HG03565 (cell line): ENCODE measurements around the gene QSER1.
"Not testable (repeated sequence)": the region's sequence is repeated elsewhere in the genome, so short reads cannot be mapped to it uniquely, and the experiment has no call there.

ENCODE experiments used
- ATAC-seq: cut with Tn5 transposase; IDR thresholded peaks from one replicate; pipeline ENCODE4 v1.9.1; 2021; ENCODE audit warnings: mild to moderate bottlenecking, moderate library complexity; ENCODE audit not compliant: unreplicated experiment

Gene QSER1

DNA sequence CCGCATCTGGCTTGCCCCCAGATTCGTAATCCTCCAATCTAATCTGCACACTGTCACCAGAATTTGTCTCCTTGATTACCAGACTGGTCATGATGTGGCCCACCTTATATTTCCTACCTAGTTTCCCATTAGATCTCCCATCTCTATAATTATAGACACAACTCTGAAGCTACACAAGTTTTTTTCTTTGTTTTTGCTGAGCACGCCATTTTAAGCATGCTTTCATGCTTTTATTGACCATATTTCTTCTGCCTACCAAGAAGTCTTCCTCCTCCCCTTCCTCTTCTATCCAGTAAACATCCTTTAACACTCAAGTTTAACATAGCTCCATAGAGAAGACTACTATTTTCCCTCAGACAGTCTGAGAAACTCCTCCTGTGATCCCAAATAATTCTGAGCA lies 98.8 kb downstream of the QSER1 start:
- ATAC-seq = no peak

DNA sequence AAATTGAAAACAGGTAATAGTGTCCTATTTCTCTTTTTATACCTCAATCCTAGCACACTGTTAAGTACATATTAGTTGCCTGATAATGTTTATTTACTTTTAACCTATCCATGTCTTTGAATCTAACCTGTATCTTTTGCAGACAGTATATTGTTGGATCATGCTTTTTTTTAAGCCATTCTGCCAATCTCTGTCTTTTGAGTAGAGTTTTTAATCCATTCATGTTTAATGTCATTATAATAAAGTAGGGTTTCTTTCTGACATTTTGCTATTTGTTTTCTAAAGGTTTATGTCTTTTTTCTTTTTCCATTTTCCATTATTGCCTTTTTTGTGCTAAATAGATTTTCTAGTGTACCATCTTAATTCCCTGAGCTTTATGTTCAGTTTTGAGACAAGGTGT lies 99.3 kb downstream of the QSER1 start:
- ATAC-seq = no peak

DNA sequence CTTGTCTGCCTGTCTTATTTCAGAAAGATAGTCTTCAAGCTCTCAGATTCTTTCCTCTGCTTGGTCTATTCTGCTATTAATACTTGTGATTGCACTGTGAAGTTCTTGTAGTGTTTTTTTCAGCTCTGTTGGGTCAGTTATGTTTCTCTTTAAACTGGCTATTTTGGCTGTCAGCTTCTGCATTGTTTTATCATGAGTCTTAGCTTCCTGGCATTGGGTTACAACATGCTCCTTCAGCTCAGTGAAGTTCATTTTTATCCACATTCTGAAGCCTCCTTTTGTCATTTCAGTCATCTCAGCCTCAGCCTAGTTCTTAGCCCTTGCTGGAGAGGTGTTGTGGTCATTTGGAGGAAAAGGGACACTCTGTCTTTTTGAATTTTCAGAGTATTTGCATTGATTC lies 107.6 kb downstream of the QSER1 start:
- ATAC-seq = no peak

DNA sequence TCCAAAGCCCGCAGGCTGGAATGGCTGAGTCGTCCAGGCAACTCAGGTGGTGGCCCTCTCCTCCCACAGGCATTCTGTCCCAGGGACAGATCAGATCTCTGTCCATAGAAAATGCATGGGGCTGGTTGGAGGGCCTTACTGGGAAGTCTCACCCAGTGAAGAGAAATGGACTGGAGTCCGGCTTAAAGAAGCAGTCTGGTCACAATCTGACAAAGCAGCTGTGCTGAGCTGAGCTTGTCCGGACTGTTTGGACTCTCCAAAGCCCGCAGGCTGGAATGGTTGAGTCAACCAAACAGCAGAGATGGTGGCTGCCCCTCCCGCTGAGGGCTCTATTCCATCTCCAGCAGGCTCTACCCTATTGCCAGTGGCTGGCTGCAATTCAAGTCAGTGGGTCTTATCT lies 108.7 kb downstream of the QSER1 start:
- ATAC-seq = no peak

DNA sequence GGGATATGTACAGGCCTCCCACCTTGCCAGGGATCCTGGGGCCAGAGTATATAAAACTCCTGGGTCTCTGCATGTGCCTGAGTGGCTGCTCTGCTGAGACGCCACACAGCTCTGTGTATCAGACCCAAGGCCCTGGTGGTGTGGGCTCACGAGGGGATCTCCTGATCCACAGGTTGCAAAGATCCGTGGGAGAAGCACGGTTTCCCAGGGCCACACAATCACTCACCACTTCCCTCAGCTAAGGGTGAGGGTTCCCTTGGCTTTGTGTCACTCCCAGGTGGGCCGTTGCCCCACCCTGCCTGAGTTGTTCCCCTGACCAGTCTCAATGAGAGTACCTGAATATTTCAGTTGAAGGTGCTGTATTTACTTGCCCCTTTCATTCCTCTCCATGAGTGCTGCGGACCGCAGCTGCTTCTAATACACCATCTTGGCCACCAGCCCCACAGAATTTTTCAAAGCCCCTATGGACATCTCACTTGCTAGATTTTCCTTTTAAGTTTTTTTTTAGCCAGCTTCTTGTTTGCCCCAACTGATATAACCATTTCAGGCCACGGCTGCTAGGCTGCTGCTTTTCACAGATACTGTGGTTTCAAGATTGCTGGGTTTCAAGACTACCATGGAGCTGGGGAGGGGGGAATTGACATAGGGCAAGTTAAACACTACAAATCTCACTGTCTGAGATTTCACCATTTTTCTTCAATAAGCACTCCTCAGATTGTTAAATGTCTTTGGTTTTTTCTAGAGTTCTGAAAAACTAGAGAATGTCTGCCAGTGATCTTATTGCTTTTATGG lies 109.3 kb downstream of the QSER1 start:
- no peak for ATAC-seq

DNA sequence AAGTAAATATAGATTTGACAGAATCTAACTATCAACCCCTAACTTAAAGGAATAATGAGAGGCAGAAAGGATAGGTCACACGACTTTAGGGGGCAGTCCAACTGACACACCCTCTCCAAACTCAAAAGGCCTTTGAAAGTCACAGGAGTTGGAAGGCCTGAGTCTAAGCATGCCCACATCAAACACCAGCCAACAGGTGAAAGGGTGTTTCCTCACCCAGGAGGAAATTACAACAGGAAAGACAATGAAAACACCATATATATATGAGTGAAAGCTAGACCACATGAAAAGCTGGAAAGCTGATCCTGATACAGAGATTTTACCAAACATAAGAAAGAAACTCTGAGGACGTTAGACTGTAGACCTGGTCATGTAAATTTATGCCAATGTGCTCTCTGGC lies 112.6 kb downstream of the QSER1 start:
- no peak for ATAC-seq

DNA sequence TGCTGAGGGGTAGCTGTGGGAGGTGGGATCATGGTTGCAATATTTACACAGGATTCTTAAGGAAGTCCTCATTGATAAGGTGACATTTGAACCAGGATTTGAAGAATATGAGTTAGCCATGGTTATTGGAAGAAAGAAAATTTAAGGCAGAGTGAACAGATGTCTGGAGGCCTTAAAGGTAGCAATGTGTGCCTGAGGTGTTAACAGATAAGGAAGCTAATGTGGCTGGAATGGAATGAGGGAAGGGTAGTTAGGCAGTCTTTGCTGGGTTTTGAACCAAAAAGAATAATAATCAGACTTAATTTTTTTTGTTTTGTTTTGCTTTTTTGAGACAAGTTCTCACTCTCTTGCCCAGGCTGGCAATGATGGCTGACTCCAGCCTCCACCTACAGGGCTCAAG lies 113.4 kb downstream of the QSER1 start:
- no peak for ATAC-seq

DNA sequence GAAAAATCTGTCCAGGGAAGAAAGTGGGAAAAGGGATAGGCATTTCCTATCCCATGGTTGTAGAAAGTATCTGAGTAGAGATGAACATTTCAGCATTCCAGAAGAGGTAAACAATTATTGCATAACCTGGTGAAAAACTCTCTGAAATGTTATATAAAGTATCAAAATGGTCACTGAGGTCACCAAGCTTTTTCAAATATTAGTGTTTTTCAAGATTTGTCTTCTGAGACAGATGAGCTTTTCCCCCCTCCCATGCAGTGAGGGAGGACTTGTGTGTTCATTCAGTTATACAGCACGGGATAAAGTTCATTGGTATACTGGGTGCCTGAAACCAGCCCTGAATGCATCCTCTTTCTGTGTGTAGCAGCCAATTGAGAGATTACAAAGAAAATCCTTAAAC lies 121.1 kb downstream of the QSER1 start:
- no peak for ATAC-seq

DNA sequence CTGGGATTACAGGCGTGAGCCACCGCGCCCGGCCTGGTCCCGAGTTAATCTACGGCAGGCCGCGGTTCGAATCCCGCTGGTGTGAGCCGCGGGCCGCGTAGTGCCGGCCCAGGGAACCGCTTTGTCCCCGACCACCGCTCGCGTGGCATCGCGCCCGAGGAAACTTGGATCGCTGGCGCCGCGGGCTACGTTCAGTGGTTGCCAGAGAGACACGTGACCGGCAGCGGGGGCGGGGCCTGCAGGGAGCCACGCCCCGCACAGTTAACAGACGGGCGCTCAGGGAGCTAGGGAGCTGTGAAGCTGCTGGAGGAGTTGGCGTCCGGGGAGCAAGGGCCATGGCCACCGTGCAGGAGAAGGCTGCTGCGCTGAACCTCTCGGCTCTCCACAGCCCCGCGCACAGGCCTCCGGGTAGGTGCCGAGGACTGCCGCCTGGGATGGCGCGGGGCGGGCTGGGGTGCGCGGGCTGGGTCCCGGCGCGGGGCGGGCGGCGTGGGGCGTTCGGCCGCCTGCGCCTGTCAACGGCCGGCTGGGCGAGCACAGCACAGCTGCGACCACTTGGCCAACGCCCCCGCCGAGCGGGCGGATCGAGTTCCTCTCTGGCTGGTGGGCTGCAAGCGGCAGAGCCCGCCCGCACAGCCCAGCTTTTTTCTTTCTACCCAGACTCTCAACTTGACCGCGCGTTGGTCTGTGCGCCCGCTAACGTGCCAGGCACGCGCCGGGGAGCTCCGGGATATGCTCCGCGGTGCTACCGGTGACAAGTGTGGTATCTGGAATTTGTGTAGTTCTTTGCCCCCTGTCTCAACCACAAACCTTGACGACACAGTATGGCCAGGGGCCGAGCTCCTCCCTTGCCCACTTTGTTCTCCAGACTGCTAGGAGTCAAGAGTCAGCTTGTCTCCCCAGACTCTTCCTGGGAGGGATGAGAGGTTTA lies 123.3 kb downstream of the QSER1 start, which contains the start of gene DEPDC7:
Gene DEPDC7 (plus strand): TSS at position 258 of the 931 bp plus-strand sequence. CDS start 78 bp downstream, at position 336.
- ATAC-seq = peak; percentile 57

DNA sequence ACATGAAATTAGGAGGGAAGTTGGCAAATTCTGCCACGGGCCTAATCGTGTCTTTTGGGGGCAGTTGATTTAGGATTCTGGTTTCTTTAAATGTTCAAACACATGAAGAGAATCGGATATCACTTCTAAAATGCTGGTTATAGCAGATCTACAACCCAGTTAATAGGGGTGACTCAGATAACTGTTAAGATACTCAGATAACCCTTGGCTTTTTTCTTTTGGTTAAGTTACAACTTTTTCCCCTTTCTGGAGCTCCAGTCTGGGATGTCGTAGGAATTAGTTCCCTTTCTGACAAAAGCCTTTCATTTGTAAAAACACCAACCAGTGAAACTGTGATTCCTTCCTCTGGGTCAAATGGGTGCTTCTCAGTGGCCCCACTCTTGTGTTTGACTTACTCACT lies 124.0 kb downstream of the QSER1 start:
- ATAC-seq = no peak

DNA sequence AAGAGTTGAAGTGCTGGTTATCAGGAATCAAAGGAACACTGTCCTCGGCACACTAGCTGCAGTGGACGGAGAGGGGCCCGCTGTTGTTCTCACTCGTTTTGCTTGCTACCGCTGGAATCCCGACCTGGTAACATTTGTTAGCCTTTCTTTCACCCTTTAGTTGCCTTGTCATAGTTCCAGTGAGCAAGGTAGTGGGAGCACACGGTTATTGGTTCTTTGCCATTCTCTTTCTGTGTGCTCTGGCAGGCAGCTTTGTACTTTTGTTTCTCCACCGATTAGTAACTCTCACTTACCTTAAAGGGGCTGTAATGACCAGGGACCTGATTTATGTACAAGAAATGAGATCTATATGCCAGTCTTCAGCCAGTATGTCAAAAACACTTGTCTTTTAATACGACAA lies 124.9 kb downstream of the QSER1 start:
- ATAC-seq = no peak

DNA sequence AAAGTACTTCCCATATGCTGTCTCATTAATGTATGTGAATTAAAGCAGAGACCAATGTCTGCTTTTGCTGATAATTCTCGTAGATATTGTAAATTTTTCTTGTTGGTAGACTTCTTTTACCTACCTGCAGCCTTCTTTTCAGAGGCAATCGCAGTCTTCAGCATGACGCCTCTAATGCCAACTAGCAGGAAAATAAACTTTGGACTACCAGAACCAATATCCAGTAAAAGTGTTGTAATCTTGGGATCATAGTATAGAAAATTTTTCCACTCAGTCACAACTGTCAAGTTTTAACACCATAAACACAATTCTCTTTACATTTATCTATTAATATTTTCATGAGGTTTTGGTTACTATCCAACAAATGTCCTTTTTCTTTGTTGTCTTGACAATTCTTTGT lies 125.4 kb downstream of the QSER1 start:
- no peak for ATAC-seq

DNA sequence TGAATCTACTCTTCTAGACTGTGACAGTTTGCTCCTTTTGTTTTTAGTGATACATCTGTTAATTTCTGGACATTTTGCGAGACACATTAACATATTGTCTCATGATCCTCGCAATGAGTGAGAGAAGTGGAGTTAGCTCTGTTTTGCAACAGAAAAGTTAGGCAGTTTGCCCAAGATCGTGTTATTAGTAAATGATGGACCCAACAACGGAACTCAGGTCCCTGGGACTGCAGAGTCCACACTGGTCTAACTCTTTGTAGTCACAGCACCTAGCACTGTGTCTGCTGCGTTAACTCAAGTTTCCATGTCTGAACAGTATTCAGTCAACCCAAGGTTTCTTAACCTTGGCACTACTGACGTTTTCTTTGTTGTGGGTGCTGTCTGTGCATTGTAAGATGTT lies 126.2 kb downstream of the QSER1 start:
- ATAC-seq = no peak

DNA sequence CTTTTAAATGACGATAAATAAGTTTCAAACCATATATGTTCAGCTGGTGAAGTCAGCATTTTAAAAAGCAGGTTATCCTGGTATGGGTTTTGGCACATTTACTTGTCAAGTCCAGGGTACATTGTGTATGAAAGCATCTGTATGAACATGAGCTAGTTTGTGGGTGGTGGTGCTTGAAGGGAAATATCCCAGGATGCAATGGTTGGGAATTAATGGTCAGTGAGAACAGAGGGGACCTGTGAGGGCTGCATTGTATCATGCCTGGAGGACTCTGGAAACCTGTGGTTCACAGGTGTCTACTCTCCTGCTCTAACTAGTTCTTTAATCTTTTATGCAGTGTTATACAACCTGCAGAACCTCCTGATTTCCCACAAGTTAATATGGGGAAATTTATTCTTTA lies 128.9 kb downstream of the QSER1 start:
- ATAC-seq = no peak

DNA sequence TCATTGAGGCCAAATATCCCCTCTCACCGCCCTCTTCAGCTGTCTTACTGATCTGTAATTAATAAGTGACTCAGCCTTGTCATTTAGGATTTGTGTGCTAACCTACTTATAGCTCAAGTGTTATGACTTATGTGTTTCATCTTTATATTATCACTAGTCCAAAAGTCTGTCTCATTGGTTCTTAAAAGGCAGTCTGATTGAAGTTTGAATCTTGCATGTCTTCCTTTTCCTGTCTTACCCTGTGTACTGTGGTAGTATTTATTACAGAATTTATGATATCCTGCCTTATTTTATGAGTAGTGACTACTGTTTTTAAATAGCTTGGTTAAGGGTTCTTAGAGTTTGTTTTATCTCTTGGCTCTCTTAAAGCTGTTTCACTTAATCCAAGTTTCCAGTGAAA lies 129.3 kb downstream of the QSER1 start:
- ATAC-seq = no peak

DNA sequence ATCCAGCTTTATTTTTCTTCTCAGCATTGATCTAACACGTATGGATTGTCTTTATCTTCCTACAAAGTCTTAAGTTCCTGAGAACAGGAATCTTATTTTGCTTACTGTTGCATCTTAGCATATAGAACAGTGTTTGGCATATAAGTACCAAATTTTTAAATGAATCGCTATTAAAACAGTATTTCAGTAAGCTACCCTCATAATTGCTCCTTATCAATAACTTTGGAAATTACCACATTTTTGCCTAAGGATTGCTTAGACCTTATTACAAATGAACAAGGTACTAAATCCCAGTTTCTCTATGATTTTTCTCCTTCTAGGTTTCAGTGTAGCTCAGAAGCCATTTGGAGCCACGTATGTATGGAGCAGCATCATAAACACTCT lies 132.7 kb downstream of the QSER1 start:
- no peak for ATAC-seq

DNA sequence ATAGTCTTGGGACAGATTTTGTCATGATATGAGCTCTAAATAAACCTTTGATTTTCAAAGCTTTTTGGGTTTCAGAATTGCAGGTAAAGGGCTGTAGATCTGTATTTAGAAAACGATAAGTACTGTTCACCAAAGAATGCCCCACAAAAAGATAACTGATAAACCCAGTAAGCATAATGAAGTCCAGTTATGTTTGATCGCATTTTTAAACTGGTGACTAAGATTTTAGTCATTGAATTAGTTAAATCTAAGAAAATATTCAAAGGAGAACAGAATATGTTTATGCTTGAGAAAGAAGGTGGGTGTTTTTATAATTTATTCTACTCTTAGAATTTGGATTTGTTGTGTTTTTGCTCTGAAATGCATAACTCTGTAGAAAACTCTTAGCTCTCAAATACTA lies 134.6 kb downstream of the QSER1 start:
- ATAC-seq = no peak

DNA sequence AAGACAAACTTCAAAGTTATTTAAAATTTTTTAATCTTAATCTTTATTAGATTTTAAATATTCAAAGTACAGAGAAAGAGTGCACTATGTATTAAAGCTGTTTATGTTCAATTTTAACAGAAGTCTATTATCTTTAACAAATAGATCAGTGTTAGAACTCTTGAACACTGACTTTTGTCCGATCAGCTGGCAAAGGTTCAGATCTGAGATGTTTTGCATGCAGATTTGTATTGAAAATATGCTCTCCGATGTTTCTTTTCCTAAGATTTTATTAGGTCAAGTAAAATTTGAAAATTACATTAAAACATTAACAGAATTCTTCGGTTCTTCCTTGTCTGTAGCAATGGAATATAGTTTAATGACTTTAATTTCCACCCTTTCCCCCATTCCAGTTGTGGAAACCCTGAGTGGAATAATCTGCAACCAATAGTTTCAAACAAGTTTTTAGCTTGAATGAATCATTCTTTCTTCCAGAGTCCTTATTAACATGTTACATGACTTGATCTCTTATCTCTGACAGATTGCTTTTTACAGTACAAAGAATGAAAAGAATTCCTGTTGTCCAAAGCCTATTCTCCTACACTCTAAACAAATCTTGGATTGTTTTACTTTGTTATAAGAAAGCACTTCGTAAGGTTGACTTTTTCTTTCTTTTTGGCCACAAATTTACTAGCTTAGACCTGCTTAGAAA lies 135.4 kb downstream of the QSER1 start:
- ATAC-seq = no peak

DNA sequence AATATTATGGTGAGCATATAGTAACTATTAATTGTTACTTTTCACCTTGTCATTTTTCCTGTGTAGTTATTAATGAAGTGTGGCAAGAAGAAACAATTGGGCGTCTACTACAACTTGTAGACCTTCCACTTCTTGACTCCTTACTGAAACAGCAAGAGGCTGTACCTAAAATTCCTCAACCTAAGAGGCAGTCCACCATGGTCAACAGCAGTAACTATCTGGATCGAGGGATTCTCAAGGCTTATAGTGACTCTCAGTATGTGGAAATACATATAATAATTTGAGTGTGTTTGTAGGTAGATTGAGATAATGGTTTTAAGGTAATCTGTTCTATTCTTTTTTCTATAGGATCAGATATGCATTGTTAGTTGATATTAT lies 135.9 kb downstream of the QSER1 start:
- ATAC-seq = no peak

DNA sequence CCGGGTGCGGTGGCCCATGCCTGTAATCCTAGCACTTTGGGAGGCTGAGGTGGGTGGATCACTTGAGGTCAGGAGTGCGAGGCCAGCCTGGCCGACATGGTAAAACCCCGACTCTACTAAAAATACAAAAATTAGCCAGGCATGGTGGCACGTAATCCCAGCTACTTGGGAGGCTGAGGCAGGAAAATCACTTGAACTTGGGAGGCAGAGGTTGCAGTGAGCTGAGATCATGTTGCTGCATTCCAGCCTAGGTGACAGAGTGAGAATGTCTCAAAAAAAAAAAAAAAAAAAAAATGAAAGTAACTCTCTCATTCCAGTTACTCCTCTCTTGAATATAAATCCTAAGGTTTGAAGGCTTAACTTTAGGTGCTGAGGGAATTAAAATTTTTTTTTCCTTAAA lies 136.6 kb downstream of the QSER1 start:
- ATAC-seq = not testable (repeated sequence)
